IPS-20b (cell line): ENCODE data around the gene ID1.
"Not testable (repeated sequence)": the region's sequence is repeated elsewhere in the genome, so short reads cannot be mapped to it uniquely, and the experiment has no call there.

Experiments used
- H3K27ac ChIP-seq: one replicate; pipeline ENCODE4 v1.5.1; 2013; ENCODE audit warnings: low read length
- H3K27me3 ChIP-seq: 2 replicates; pipeline ENCODE4 v1.6.1; 2013; ENCODE audit warnings: mild to moderate bottlenecking, low read length, inconsistent platforms; ENCODE audit not compliant: insufficient read depth
- H3K36me3 ChIP-seq: 2 replicates; pipeline ENCODE4 v1.6.1; 2013; ENCODE audit warnings: low read depth, mild to moderate bottlenecking, inconsistent platforms, low read length, moderate library complexity; ENCODE audit not compliant: insufficient read depth
- H3K4me1 ChIP-seq: 2 replicates; pipeline ENCODE4 v1.6.1; 2013; ENCODE audit warnings: mild to moderate bottlenecking, control low read depth, inconsistent platforms, low read length, moderate library complexity; ENCODE audit not compliant: insufficient read depth
- H3K4me3 ChIP-seq: 2 replicates; pipeline ENCODE4 v1.5.1; 2013; ENCODE audit warnings: mild to moderate bottlenecking, low read length, inconsistent platforms
- H3K9ac ChIP-seq: 2 replicates; pipeline ENCODE4 v1.6.1; 2013; ENCODE audit warnings: low read depth, mild to moderate bottlenecking, inconsistent platforms, low read length, moderate library complexity
- H3K9me3 ChIP-seq: 2 replicates; pipeline ENCODE4 v1.6.1; 2013; ENCODE audit warnings: mild to moderate bottlenecking, low read depth, low read length, inconsistent platforms; ENCODE audit not compliant: insufficient read depth

ID1 gene

GRCh38 chr20:31630187-31630790 is 25.2 kb downstream of the ID1 start:
- Histone ChIP-seq H3K27me3 (no peaks in the 10 kb centered on the region), H3K4me3 (no peak overlapping the region), H3K9ac (no peak overlapping the region), H3K27ac (no peak overlapping the region), H3K9me3 (no peaks in the 10 kb centered on the region), H3K36me3 (no peaks in the 10 kb centered on the region), H3K4me1 (no peaks in the 10 kb centered on the region)

GRCh38 chr20:31632548-31633338 is 27.7 kb downstream of the ID1 start:
- Histone ChIP-seq H3K36me3 (no peaks in the 10 kb centered on the region), H3K4me3 (no peak overlapping the region), H3K9me3 (no peaks in the 10 kb centered on the region), H3K27ac (no peak overlapping the region), H3K9ac (no peak overlapping the region), H3K4me1 (no peaks in the 10 kb centered on the region), H3K27me3 (no peaks in the 10 kb centered on the region)

- no peak overlapping the region for H3K9ac ChIP-seq
- no peaks in the 10 kb centered on the region for H3K9me3 ChIP-seq
- no peaks in the 10 kb centered on the region for H3K27me3 ChIP-seq
- H3K4me3 ChIP-seq, result no peak overlapping the region
- H3K36me3 ChIP-seq, result no peaks in the 10 kb centered on the region
- no peak overlapping the region for H3K27ac ChIP-seq
- no peaks in the 10 kb centered on the region for H3K4me1 ChIP-seq
Observed at GRCh38 chr20:31633339-31633914, 28.3 kb downstream of the ID1 start.

DNA sequence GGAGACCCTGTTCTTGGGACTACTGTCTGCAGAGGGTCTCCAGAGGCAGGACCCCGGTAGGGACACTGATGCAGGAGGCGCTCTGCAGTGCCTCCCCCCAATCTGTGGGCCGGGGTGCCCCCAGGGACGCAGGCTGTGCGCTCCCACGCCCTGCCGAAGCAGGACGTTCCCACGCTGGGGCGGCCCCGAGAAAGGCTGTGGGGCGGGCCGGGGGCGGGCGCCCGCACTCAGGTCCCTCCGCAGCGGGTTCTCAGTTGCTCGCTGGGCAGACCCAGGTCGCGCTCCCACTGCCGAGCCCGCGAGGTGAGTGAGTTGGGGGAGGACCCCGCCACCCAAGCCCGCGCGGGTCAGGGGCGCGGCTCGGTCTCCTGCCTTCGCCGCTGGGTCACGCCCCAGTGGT is 32.6 kb downstream of the ID1 start, which contains the start of gene COX4I2:
COX4I2 (plus strand) TSS at position 253 of the 400 bp plus-strand sequence. CDS start 1,106 bp downstream, outside the sequence.
- H3K9me3 ChIP-seq, result no peaks in the 10 kb centered on the region
- no peak within 1 kb of the TSS for H3K4me3 ChIP-seq
- no peaks in the 10 kb centered on the region for H3K4me1 ChIP-seq
- H3K36me3 ChIP-seq, result no peaks in the 10 kb centered on the region
- H3K27ac ChIP-seq, result no peak within 1 kb of the TSS
- no peak within 1 kb of the TSS for H3K9ac ChIP-seq
- no peaks in the 10 kb centered on the region for H3K27me3 ChIP-seq

GRCh38 chr20:31638317-31638716 is 33.2 kb downstream of the ID1 start:
- H3K4me3 ChIP-seq, result no peak overlapping the region
- no peaks in the 10 kb centered on the region for H3K27me3 ChIP-seq
- H3K27ac ChIP-seq, result no peak overlapping the region
- H3K9me3 ChIP-seq, result no peaks in the 10 kb centered on the region
- no peaks in the 10 kb centered on the region for H3K4me1 ChIP-seq
- H3K36me3 ChIP-seq, result no peaks in the 10 kb centered on the region
- no peak overlapping the region for H3K9ac ChIP-seq

DNA sequence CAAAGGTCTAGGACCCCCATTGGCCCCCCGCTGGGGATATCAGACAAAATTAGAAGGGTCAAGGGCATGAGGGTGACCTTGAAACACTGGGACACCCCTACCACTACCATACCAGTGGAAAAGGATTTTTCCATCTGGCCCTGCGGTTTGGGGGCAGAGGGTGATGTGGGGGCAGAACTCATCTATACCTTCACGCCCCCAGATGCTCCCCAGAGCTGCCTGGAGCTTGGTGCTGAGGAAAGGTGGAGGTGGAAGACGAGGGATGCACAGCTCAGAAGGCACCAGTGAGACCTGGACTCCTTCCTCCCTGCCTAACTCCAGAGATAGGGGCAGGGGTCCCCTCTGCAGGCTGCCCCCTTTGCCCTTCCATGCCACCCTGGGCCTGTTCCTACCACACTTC is 33.7 kb downstream of the ID1 start:
- Histone ChIP-seq H3K36me3 (no peaks in the 10 kb centered on the region), H3K9ac (no peak overlapping the region), H3K27me3 (no peaks in the 10 kb centered on the region), H3K4me1 (no peaks in the 10 kb centered on the region), H3K27ac (no peak overlapping the region), H3K4me3 (no peak overlapping the region), H3K9me3 (no peaks in the 10 kb centered on the region)

DNA sequence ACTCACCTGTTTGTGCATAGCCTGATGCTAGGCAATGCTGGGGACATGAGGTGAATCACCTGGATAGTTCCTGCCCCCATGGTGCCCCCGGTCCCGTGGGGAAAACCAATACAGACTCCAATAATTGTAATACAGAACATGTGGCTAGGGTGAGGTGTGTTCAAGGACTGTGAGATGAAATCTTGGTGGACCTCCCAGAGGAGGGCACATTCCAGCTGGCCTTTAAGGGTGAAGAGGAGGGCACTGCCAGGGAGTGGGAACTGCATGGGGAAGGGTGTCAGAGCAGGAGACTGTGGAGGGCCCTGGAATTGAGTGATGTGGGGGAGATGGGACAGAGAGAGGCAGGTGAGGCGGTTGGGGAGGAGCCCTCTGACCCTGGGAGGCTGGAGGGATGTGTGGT is 35.2 kb downstream of the ID1 start:
- no peaks in the 10 kb centered on the region for H3K4me1 ChIP-seq
- H3K27me3 ChIP-seq, result no peaks in the 10 kb centered on the region
- no peaks in the 10 kb centered on the region for H3K36me3 ChIP-seq
- no peak overlapping the region for H3K27ac ChIP-seq
- no peak overlapping the region for H3K4me3 ChIP-seq
- H3K9me3 ChIP-seq, result no peaks in the 10 kb centered on the region
- no peak overlapping the region for H3K9ac ChIP-seq

DNA sequence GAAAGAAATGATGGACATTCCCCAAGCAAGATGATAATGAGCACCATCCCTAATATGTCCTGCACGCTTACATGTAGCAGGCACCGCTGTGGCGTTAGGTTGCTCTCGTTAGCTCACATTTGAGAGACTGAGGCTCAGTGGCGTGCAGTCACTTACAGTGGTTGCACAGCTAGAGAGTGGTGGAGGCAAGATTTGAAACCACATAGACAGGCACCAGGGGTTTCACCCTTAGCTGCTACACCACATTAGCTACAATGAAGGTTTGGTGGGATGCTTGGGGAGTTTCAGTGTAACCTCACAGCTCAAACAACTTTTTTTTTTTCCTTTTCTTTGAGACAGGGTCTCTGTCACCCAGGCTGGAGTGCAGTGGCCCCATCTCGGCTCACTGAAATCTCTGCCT is 36.3 kb downstream of the ID1 start:
- Histone ChIP-seq H3K9me3 (no peaks in the 10 kb centered on the region), H3K9ac (no peak overlapping the region), H3K27ac (no peak overlapping the region), H3K4me3 (no peak overlapping the region), H3K4me1 (no peaks in the 10 kb centered on the region), H3K36me3 (no peaks in the 10 kb centered on the region), H3K27me3 (no peaks in the 10 kb centered on the region)

GRCh38 chr20:31642837-31643236 is 37.7 kb downstream of the ID1 start:
- no peak overlapping the region for H3K9ac ChIP-seq
- H3K27me3 ChIP-seq, result no peaks in the 10 kb centered on the region
- H3K4me3 ChIP-seq, result no peak overlapping the region
- no peaks in the 10 kb centered on the region for H3K9me3 ChIP-seq
- H3K27ac ChIP-seq, result no peak overlapping the region
- H3K4me1 ChIP-seq, result no peaks in the 10 kb centered on the region
- H3K36me3 ChIP-seq, result no peaks in the 10 kb centered on the region

DNA sequence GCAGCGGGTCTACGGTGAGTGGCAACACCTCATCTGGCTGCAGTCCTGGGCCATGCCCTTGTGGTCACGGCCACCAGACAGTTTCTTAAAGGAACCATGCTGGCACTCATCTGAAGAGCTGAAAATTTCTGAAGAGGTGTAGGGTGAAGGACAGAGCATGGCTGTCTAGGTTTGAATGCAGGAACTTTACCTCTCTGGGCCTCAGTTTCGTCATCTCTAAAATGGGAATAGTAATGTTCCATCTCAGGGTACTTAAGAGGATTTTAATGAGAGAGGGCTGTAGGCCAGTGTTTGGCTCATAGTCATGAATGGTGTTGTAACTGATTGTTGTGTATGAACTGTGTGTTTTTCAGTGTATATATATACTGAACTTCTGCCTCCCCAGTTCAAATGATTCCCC is 38.4 kb downstream of the ID1 start:
- H3K9me3 ChIP-seq, result no peaks in the 10 kb centered on the region
- H3K27me3 ChIP-seq, result no peaks in the 10 kb centered on the region
- no peak overlapping the region for H3K9ac ChIP-seq
- no peaks in the 10 kb centered on the region for H3K4me1 ChIP-seq
- H3K4me3 ChIP-seq, result no peak overlapping the region
- no peak overlapping the region for H3K27ac ChIP-seq
- no peaks in the 10 kb centered on the region for H3K36me3 ChIP-seq

DNA sequence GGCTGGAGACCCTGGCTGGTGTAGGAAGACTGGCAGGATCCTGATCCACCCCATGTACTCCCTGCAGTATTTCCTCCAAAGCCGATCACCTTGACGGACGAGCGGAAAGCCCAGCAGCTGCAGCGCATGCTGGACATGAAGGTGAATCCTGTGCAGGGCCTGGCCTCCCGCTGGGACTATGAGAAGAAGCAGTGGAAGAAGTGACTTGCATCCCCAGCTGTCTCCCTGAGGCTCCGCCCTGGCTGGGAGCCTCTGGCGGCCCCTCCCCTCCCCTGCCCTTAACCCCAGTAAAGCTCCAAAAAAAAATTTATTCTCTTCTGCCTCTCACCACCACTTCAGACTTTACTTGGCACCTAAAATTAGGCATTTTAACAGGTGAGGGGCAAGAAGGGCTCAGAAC is 39.6 kb downstream of the ID1 start:
- Histone ChIP-seq H3K4me3 (no peak overlapping the region), H3K4me1 (no peaks in the 10 kb centered on the region), H3K9me3 (no peaks in the 10 kb centered on the region), H3K9ac (no peak overlapping the region), H3K27ac (no peak overlapping the region), H3K36me3 (no peaks in the 10 kb centered on the region), H3K27me3 (no peaks in the 10 kb centered on the region)

DNA sequence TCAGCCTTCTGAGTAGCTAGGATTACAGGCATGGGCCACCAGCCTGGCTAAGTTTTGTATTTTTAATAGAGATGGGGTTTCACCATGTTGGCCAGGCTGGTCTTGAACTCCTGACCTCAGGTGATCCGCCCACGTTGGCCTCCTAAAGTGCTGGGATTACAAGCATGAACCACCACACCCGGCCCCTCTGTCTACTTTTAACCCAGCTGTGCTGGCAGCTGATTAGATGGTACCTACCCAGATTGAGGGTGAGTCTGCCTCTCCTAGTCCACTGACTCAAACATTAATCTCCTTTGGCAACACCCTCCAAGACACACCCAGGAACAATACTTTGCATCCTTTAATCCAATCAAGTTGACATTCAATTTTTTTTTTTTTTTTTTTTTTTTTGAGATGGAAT is 43.0 kb downstream of the ID1 start:
- not testable (repeated sequence) for H3K9me3 ChIP-seq, H3K36me3 ChIP-seq, H3K4me3 ChIP-seq, H3K9ac ChIP-seq, H3K4me1 ChIP-seq, H3K27me3 ChIP-seq, H3K27ac ChIP-seq
